RWPE2 (cell line): ENCODE data around the gene RAB23.

Source experiments
- ATAC-seq: fragments of 200-7000 bp; cut with Tn5 transposase; 3 replicates; pipeline ENCODE4 v1.9.1; 2021; ENCODE audit warnings: low read depth
- DNase-seq: peaks from one replicate; pipeline ENCODE4 v3.0.0-alpha.2; 2020; ENCODE audit warnings: low spot score
- H3K27ac ChIP-seq: fragments of 450-650 bp; 2 replicates; pipeline ENCODE4 v1.5.1; 2017; ENCODE audit warnings: mild to moderate bottlenecking; ENCODE audit not compliant: poor library complexity, severe bottlenecking
- H3K27me3 ChIP-seq: fragments of 250-450 bp; sonication (Bioruptor Pico); 2 replicates; pipeline ENCODE4 v1.5.1; 2021; ENCODE audit warnings: mild to moderate bottlenecking, moderate library complexity; ENCODE audit not compliant: insufficient read depth, poor library complexity, severe bottlenecking
- H3K36me3 ChIP-seq: fragments of 250-450 bp; sonication (Bioruptor Pico); 2 replicates; pipeline ENCODE4 v1.5.1; 2020; ENCODE audit warnings: low read depth, mild to moderate bottlenecking, moderate library complexity
- H3K4me1 ChIP-seq: fragments of 250-450 bp; sonication (Bioruptor Pico); 2 replicates; pipeline ENCODE4 v1.5.1; 2021; ENCODE audit warnings: mild to moderate bottlenecking, moderate library complexity; ENCODE audit not compliant: insufficient read depth, poor library complexity, severe bottlenecking
- H3K4me3 ChIP-seq: fragments of 250-450 bp; sonication (Bioruptor Pico); 2 replicates; pipeline ENCODE4 v1.5.1; 2021; ENCODE audit warnings: mild to moderate bottlenecking, moderate library complexity; ENCODE audit not compliant: severe bottlenecking
- H3K9me3 ChIP-seq: fragments of 250-450 bp; sonication (Bioruptor Pico); 2 replicates; pipeline ENCODE4 v1.5.1; 2021; ENCODE audit warnings: mild to moderate bottlenecking, moderate library complexity; ENCODE audit not compliant: severe bottlenecking
- CTCF ChIP-seq: fragments of 450-650 bp; IDR thresholded peaks from one replicate; pipeline ENCODE4 v1.5.1; 2017; ENCODE audit warnings: mild to moderate bottlenecking, moderate library complexity; ENCODE audit not compliant: poor library complexity, severe bottlenecking

RAB23 gene

GRCh38 chr6:57257911-57258541 is 35.9 kb upstream of the RAB23 start:
- no peaks in the 10 kb centered on the region for H3K27me3 ChIP-seq
- H3K9me3 ChIP-seq = no peaks in the 10 kb centered on the region
- H3K27ac ChIP-seq = no peak overlapping the region
- no peaks in the 10 kb centered on the region for H3K36me3 ChIP-seq
- peaks cover under 1% of the 10 kb centered on the region for H3K4me1 ChIP-seq
- H3K4me3 ChIP-seq = no peak overlapping the region
- no peak for TF ChIP-seq CTCF
- ATAC-seq = no peak
- no peak for DNase-seq

- TF ChIP-seq CTCF = no peak
- Histone ChIP-seq H3K27me3 (no peaks in the 10 kb centered on the region), H3K4me1 (peaks cover 5% of the 10 kb centered on the region), H3K4me3 (no peak overlapping the region), H3K36me3 (no peaks in the 10 kb centered on the region), H3K27ac (no peak overlapping the region), H3K9me3 (no peaks in the 10 kb centered on the region)
- no peak for DNase-seq
- ATAC-seq = no peak
Measured at GRCh38 chr6:57256541-57256940, 34.4 kb upstream of the RAB23 start.

- ATAC-seq = no peak
- H3K36me3 ChIP-seq = no peaks in the 10 kb centered on the region
- no peak overlapping the region for H3K4me3 ChIP-seq
- TF ChIP-seq CTCF = no peak
- H3K27me3 ChIP-seq = no peaks in the 10 kb centered on the region
- no peaks in the 10 kb centered on the region for H3K9me3 ChIP-seq
- H3K4me1 ChIP-seq = peaks cover 5% of the 10 kb centered on the region
- H3K27ac ChIP-seq = no peak overlapping the region
- no peak for DNase-seq
Measured at GRCh38 chr6:57255451-57256169, 33.5 kb upstream of the RAB23 start.

- Histone ChIP-seq H3K4me3 (no peak overlapping the region), H3K27me3 (no peaks in the 10 kb centered on the region), H3K36me3 (no peaks in the 10 kb centered on the region), H3K9me3 (no peaks in the 10 kb centered on the region), H3K27ac (no peak overlapping the region), H3K4me1 (peaks cover 5% of the 10 kb centered on the region)
- ATAC-seq = no peak
- TF ChIP-seq CTCF = no peak
- DNase-seq = no peak
Measured at GRCh38 chr6:57254055-57254717, 32.1 kb upstream of the RAB23 start.
